GM12872 (cell line): Measurements from ENCODE around the gene ALPP.

Experiments used
- CTCF ChIP-seq: IDR thresholded peaks from 3 replicates; pipeline ENCODE4 v1.5.1; 2011; ENCODE audit warnings: low read depth, mild to moderate bottlenecking, low read length, moderate library complexity; ENCODE audit not compliant: insufficient read depth

The ALPP gene

GRCh38 chr2:232377319-232377718 lies 1.2 kb upstream of the ALPP start:
- no peak for TF ChIP-seq CTCF

DNA sequence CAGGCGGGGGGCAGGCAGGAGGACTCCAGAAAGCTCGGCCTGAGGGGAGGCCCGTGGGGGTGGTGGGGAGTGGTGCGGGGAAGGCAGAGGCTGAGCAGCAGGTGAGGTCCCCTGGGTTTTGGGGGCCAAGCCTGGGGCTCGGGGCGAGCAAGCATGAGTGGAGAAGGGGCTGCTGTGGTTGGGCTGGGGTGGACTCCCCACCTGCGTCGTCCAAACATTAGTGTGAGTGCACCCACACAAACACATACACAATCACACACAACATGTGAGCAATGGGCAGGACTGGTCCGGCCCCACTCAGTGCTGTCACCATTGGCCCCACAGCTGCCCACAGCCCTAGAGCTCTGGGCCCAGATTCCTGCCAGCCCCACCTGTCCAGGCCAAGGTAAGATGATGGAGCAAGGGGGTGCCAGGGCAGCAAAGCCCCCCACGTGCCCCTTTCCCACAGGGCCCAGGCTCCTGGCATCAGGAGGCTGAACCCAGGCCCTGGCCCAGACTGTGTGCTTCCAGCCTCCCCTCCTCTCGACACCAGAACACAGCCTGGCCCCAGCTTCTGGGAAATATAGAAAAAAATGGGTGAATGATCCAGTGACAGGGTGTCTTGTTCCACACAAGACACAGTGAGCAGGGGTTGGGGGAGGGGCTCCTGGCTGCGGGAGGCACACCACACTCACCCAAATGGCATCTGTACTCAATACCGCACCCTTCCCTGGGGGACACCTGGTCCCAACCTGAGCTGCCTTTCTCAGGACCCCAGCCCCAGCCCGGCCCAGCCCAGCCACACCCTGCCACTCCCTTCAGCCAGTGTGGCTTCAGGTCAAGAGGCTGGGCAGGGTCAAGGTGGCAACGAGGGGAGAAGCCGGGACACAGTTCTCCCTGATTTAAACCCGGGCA lies 463 bp upstream of the ALPP start:
- TF ChIP-seq CTCF: no peak

DNA sequence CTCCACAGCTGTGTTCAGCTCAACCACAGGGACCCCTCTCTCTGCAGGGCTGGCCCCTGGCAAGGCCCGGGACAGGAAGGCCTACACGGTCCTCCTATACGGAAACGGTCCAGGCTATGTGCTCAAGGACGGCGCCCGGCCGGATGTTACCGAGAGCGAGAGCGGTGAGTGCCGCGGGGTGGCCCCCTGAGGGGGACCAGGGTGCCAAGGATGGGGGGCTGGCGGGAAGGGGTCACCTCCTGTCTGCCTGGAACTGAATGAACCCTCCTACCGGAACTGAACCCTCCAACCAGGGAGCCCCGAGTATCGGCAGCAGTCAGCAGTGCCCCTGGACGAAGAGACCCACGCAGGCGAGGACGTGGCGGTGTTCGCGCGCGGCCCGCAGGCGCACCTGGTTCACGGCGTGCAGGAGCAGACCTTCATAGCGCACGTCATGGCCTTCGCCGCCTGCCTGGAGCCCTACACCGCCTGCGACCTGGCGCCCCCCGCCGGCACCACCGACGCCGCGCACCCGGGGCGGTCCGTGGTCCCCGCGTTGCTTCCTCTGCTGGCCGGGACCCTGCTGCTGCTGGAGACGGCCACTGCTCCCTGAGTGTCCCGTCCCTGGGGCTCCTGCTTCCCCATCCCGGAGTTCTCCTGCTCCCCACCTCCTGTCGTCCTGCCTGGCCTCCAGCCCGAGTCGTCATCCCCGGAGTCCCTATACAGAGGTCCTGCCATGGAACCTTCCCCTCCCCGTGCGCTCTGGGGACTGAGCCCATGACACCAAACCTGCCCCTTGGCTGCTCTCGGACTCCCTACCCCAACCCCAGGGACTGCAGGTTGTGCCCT lies 2.9 kb downstream of the ALPP start:
- TF ChIP-seq CTCF: 0 out of 3 replicates have a peak, but pooled peaks have one; percentile 10

DNA sequence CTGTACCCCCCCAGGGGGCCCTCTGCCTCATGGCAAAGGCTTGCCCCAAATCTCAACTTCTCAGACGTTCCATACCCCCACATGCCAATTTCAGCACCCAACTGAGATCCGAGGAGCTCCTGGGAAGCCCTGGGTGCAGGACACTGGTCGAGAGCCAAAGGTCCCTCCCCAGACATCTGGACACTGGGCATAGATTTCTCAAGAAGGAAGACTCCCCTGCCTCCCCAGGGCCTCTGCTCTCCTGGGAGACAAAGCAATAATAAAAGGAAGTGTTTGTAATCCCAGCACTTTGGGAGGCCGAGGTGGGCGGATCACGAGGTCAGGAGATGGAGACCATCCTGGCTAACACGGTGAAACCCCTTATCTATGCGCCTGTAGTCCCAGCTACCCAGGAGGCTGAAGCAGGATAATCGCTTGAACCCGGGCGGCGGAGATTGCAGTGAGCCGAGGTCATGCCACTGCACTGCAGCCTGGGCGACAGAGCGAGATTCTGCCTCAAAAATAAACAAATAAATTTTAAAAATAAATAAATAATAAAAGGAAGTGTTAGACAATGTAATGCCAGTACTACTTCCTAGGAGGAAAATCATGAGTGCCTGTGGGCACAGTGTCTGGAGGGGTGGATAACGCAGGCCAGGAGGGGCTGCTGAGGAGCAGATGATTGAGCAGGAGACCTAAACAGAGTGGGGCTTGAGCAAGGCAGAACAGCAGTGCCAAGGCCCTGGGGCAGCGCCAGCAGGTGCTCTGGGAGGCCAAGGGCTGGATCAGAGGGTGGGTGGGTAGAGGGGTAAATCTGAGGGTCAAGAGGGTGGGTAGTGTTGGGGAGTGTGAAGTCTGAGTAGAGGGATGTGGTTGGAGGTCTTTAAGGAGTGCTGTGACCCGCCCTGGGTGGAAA lies 4.0 kb downstream of the ALPP start:
- no peak for TF ChIP-seq CTCF

GRCh38 chr2:232384466-232384865 lies 5.9 kb downstream of the ALPP start:
- TF ChIP-seq CTCF: no peak

- no peak for TF ChIP-seq CTCF
Measured at GRCh38 chr2:232385660-232386489, 7.3 kb downstream of the ALPP start.
